OCI-LY7 (cell line): ENCODE data around the gene TNFRSF8.

Experiments
- EZH2phosphoT487 ChIP-seq: fragments of 200-600 bp; sonication (generic); IDR thresholded peaks from 2 replicates; pipeline ENCODE4 v1.6.1; 2018; ENCODE audit warnings: low read depth, borderline replicate concordance, mild to moderate bottlenecking, mixed run types, antibody characterized with exemption, low read length, moderate library complexity, mixed read lengths
- TF ChIP-seq, protein P1 (sequence below): fragments of 200-600 bp; sonication (generic); conservative IDR thresholded peaks from 2 replicates; pipeline ENCODE4 v1.5.1; 2014; ENCODE audit warnings: mild to moderate bottlenecking, antibody characterized with exemption, low read length, moderate library complexity, mixed read lengths

DNA sequence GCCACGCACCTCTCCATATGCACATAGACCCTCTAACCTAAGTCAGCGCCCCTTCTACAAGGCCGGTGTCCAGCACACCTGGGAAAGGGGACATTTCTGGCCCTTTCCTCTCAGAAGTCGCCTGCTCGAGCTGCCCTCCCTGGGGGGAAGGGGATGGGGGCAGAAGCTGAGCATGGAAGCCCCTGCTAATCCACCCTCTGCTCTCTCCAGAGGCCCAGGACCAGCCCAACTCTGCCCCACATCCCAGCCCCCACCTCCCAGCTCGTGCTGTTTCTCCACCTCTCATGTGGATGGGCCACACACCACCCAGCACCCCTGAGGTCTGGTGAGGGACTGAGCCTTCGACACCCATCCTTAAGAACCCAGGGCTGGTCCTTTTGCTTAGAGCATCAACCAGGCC, 118.5 kb downstream of the TNFRSF8 start:
- TF ChIP-seq, protein P1, sequence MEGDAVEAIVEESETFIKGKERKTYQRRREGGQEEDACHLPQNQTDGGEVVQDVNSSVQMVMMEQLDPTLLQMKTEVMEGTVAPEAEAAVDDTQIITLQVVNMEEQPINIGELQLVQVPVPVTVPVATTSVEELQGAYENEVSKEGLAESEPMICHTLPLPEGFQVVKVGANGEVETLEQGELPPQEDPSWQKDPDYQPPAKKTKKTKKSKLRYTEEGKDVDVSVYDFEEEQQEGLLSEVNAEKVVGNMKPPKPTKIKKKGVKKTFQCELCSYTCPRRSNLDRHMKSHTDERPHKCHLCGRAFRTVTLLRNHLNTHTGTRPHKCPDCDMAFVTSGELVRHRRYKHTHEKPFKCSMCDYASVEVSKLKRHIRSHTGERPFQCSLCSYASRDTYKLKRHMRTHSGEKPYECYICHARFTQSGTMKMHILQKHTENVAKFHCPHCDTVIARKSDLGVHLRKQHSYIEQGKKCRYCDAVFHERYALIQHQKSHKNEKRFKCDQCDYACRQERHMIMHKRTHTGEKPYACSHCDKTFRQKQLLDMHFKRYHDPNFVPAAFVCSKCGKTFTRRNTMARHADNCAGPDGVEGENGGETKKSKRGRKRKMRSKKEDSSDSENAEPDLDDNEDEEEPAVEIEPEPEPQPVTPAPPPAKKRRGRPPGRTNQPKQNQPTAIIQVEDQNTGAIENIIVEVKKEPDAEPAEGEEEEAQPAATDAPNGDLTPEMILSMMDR, result no peak
- TF ChIP-seq EZH2phosphoT487, result no peak
